ENCODE measurements around the gene PLSCR2.
"Not testable (repeated sequence)": the region's sequence is repeated elsewhere in the genome, so short reads cannot be mapped to it uniquely, and the experiment has no call there.

Gene PLSCR2

GRCh38 chr3:146485297-146485696 lies 15.9 kb upstream of the PLSCR2 start:
- DNase-seq, result no peak

- DNase-seq, result no peak
Observed at GRCh38 chr3:146476094-146476740, 6.9 kb upstream of the PLSCR2 start.

GRCh38 chr3:146474976-146475375 lies 5.6 kb upstream of the PLSCR2 start:
- not testable (repeated sequence) for DNase-seq

- DNase-seq, result no peak
Observed at GRCh38 chr3:146473726-146474125, 4.4 kb upstream of the PLSCR2 start.

GRCh38 chr3:146472611-146473010 lies 3.2 kb upstream of the PLSCR2 start:
- DNase-seq, result no peak

GRCh38 chr3:146471012-146471411 lies 1.7 kb upstream of the PLSCR2 start:
- no peak for DNase-seq

- DNase-seq, result no peak
Observed at GRCh38 chr3:146470425-146470990, 1.1 kb upstream of the PLSCR2 start.

GRCh38 chr3:146468671-146469149 lies 651 bp downstream of the PLSCR2 start:
- DNase-seq, result no peak

GRCh38 chr3:146468234-146468633 lies 1.1 kb downstream of the PLSCR2 start:
- no peak for DNase-seq

GRCh38 chr3:146466604-146467003 lies 2.8 kb downstream of the PLSCR2 start:
- DNase-seq, result no peak

GRCh38 chr3:146465693-146466465 lies 3.5 kb downstream of the PLSCR2 start:
- no peak for DNase-seq

- DNase-seq, result no peak
Observed at GRCh38 chr3:146464783-146465182, 4.6 kb downstream of the PLSCR2 start.

- no peak for DNase-seq
Observed at GRCh38 chr3:146464005-146464595, 5.3 kb downstream of the PLSCR2 start.

GRCh38 chr3:146454796-146455195 lies 14.6 kb downstream of the PLSCR2 start:
- no peak for DNase-seq

GRCh38 chr3:146449613-146450012 lies 19.7 kb downstream of the PLSCR2 start:
- DNase-seq, result no peak

GRCh38 chr3:146449076-146449475 lies 20.3 kb downstream of the PLSCR2 start:
- DNase-seq, result no peak

- no peak for DNase-seq
Observed at GRCh38 chr3:146446026-146446425, 23.3 kb downstream of the PLSCR2 start.

GRCh38 chr3:146440310-146440709 lies 29.1 kb downstream of the PLSCR2 start:
- DNase-seq, result not testable (repeated sequence)

GRCh38 chr3:146432066-146432465 lies 37.3 kb downstream of the PLSCR2 start:
- no peak for DNase-seq

GRCh38 chr3:146431240-146431639 lies 38.1 kb downstream of the PLSCR2 start:
- DNase-seq, result no peak

- DNase-seq, result no peak
Observed at GRCh38 chr3:146425341-146425740, 44.0 kb downstream of the PLSCR2 start.

- no peak for DNase-seq
Observed at GRCh38 chr3:146421819-146422759, 47.3 kb downstream of the PLSCR2 start.

Measured in bone marrow (tissue), 2 donors.